Neural cell (in vitro differentiated cells): ENCODE results near the gene GZMM. TPM values are rescaled to one million over a fixed set of nuclear protein-coding genes. Genes with fewer than 3 reads are reported as not detected.

Experiments used
- H2AFZ ChIP-seq: fragments of 200-600, 300-800 bp; sonication (generic), shearing (Covaris generic); 2 replicates; pipeline ENCODE4 v1.6.0; 2014; ENCODE audit warnings: low read depth, mild to moderate bottlenecking, antibody characterized with exemption, low read length, moderate library complexity
- H3F3A ChIP-seq: fragments of 200-600 bp; shearing (Covaris generic); 2 replicates; pipeline ENCODE4 v1.6.1; 2016; ENCODE audit warnings: mild to moderate bottlenecking, moderate library complexity, mixed read lengths, antibody characterized with exemption, low read length; ENCODE audit not compliant: insufficient read depth, poor library complexity, severe bottlenecking
- H3K27ac ChIP-seq: fragments of 200-600, 300-800 bp; sonication (generic), shearing (Covaris generic); 2 replicates; pipeline ENCODE4 v1.5.1; 2014; ENCODE audit warnings: mild to moderate bottlenecking, low read length, moderate library complexity
- H3K27me3 ChIP-seq: fragments of 300-800, 200-600 bp; sonication (generic), shearing (Covaris generic); 2 replicates; pipeline ENCODE4 v1.6.0; 2014; ENCODE audit warnings: mild to moderate bottlenecking, low read depth, low read length, moderate library complexity; ENCODE audit not compliant: insufficient read depth
- H3K36me3 ChIP-seq: fragments of 300-800, 200-600 bp; sonication (generic), shearing (Covaris generic); 2 replicates; pipeline ENCODE4 v1.5.1; 2014; ENCODE audit warnings: mild to moderate bottlenecking, antibody characterized with exemption, low read length, moderate library complexity; ENCODE audit not compliant: insufficient read depth
- H3K4me2 ChIP-seq: fragments of 300-800, 200-600 bp; sonication (generic), shearing (Covaris generic); 2 replicates; pipeline ENCODE4 v1.6.0; 2014; ENCODE audit warnings: mild to moderate bottlenecking, low read length
- H3K4me3 ChIP-seq: fragments of 300-800, 200-600 bp; sonication (generic), shearing (Covaris generic); 2 replicates; pipeline ENCODE4 v1.5.1; 2014; ENCODE audit warnings: mild to moderate bottlenecking, low read length, moderate library complexity
- H3K79me2 ChIP-seq: fragments of 200-600 bp; shearing (Covaris generic); replicated peaks from 2 replicates; pipeline ENCODE4 v1.6.0; 2014; ENCODE audit warnings: mild to moderate bottlenecking, low read length, moderate library complexity; ENCODE audit not compliant: insufficient read depth
- H3K9ac ChIP-seq: fragments of 300-800, 200-600 bp; sonication (generic), shearing (Covaris generic); 2 replicates; pipeline ENCODE4 v1.6.1; 2016; ENCODE audit warnings: mild to moderate bottlenecking, low read length, mixed read lengths
- H3K9me2 ChIP-seq: fragments of 200-600 bp; shearing (Covaris generic); 2 replicates; pipeline ENCODE4 v1.6.1; 2016; ENCODE audit warnings: mild to moderate bottlenecking, low read length, mixed read lengths; ENCODE audit not compliant: insufficient read depth
- H3K9me3 ChIP-seq: fragments of 200-600, 300-800 bp; sonication (generic), shearing (Covaris generic); 2 replicates; pipeline ENCODE4 v1.6.1; 2016; ENCODE audit warnings: mild to moderate bottlenecking, mixed run types, low read length, moderate library complexity, mixed read lengths
- H4K20me1 ChIP-seq: fragments of 200-600 bp; shearing (Covaris generic); 2 replicates; pipeline ENCODE4 v1.6.1; 2016; ENCODE audit warnings: mild to moderate bottlenecking, mixed run types; ENCODE audit not compliant: insufficient read depth
- CTCF ChIP-seq: fragments of 450-650 bp; IDR thresholded peaks from 2 replicates; pipeline ENCODE4 v1.5.1; 2014; ENCODE audit warnings: antibody characterized with exemption, mild to moderate bottlenecking, moderate library complexity; ENCODE audit not compliant: poor library complexity, severe bottlenecking
- EP300 ChIP-seq: fragments of 450-650 bp; conservative IDR thresholded peaks from 2 replicates; pipeline ENCODE4 v1.6.1; 2014; ENCODE audit warnings: antibody characterized with exemption, mild to moderate bottlenecking, moderate library complexity; ENCODE audit not compliant: poor library complexity, severe bottlenecking
- EZH2 ChIP-seq: fragments of 200-600, 300-800 bp; shearing (Covaris generic), sonication (generic); IDR thresholded peaks from 2 replicates; pipeline ENCODE4 v1.6.1; 2014; ENCODE audit warnings: antibody characterized with exemption, low read length, borderline replicate concordance, mild to moderate bottlenecking; ENCODE audit not compliant: insufficient read depth, poor library complexity, severe bottlenecking
- MXI1 ChIP-seq: fragments of 450-650 bp; conservative IDR thresholded peaks from 2 replicates; pipeline ENCODE4 v1.6.1; 2014; ENCODE audit warnings: antibody characterized with exemption, mild to moderate bottlenecking; ENCODE audit not compliant: poor library complexity, severe bottlenecking
- POLR2AphosphoS5 ChIP-seq: IDR thresholded peaks from 2 replicates; pipeline ENCODE4 v1.6.1; 2012
- RAD21 ChIP-seq: fragments of 450-650 bp; conservative IDR thresholded peaks from 2 replicates; pipeline ENCODE4 v1.6.1; 2014; ENCODE audit warnings: antibody characterized with exemption, mild to moderate bottlenecking, moderate library complexity
- REST ChIP-seq: IDR thresholded peaks from 2 replicates; pipeline ENCODE4 v1.6.1; 2012; ENCODE audit warnings: borderline replicate concordance
- SMC3 ChIP-seq: fragments of 450-650 bp; conservative IDR thresholded peaks from 2 replicates; pipeline ENCODE4 v1.6.1; 2014; ENCODE audit warnings: antibody characterized with exemption, mild to moderate bottlenecking, moderate library complexity; ENCODE audit not compliant: poor library complexity
- TAF1 ChIP-seq: IDR thresholded peaks from 2 replicates; pipeline ENCODE4 v1.6.1; 2012; ENCODE audit warnings: low read depth
- polyA plus RNA-seq: library from polyadenylated mRNA; depleted of rRNA; stranded (reverse); fragments of >200 nt; gene quantifications from 2 replicates; pipeline ENCODE4 v1.2.3, GENCODE V29; 2014

GZMM gene
- polyA plus RNA-seq, 1 donor from 2014 or later: 0.38 TPM

GRCh38 chr19:588741-589692 lies 45.2 kb downstream of the GZMM start:
- H3K9me3 ChIP-seq: no peaks in the 10 kb centered on the region
- H3K27me3 ChIP-seq: peaks cover 26% of the 10 kb centered on the region
- H4K20me1 ChIP-seq: peaks cover 9% of the 10 kb centered on the region
- no peaks in the 10 kb centered on the region for H3K9me2 ChIP-seq
- H3K9ac ChIP-seq: peak overlapping the region; percentile 51
- no peak overlapping the region for H3K27ac ChIP-seq
- TF ChIP-seq EZH2 (no peak), REST (no peak), RAD21 (no peak), MXI1 (no peak), SMC3 (no peak), EP300 (no peak), TAF1 (no peak), CTCF (no peak), POLR2AphosphoS5 (no peak)
- H3K4me3 ChIP-seq: peak overlapping the region; percentile 61
- no peaks in the 10 kb centered on the region for H3F3A ChIP-seq
- no peaks in the 10 kb centered on the region for H3K79me2 ChIP-seq
- H2AFZ ChIP-seq: no peak overlapping the region
- H3K4me2 ChIP-seq: no peak overlapping the region
- no peaks in the 10 kb centered on the region for H3K36me3 ChIP-seq

GRCh38 chr19:589693-590395 lies 46.0 kb downstream of the GZMM start, which contains the start of gene HCN2:
Gene HCN2, plus strand, starts transcription at chr19:589881. Its CDS starts 65 bp downstream, at chr19:589946.
- H3K9me3 ChIP-seq: no peaks in the 10 kb centered on the region
- H3K27ac ChIP-seq: no peak within 1 kb of the TSS
- H2AFZ ChIP-seq: no peak within 1 kb of the TSS
- TF ChIP-seq MXI1: no peak
- no peak for TF ChIP-seq EP300
- no peak for TF ChIP-seq RAD21
- no peak for TF ChIP-seq SMC3
- no peak for TF ChIP-seq POLR2AphosphoS5
- TF ChIP-seq EZH2: no peak
- no peak for TF ChIP-seq TAF1
- TF ChIP-seq REST: no peak
- TF ChIP-seq CTCF: no peak
- peaks cover 26% of the 10 kb centered on the region for H3K27me3 ChIP-seq
- H3K36me3 ChIP-seq: no peaks in the 10 kb centered on the region
- H3F3A ChIP-seq: no peaks in the 10 kb centered on the region
- H3K9me2 ChIP-seq: no peaks in the 10 kb centered on the region
- H3K79me2 ChIP-seq: no peaks in the 10 kb centered on the region
- H3K9ac ChIP-seq: peak within 1 kb of the TSS; percentile 57
- H3K4me2 ChIP-seq: no peak within 1 kb of the TSS
- peak within 1 kb of the TSS; percentile 66 for H3K4me3 ChIP-seq
- peaks cover 9% of the 10 kb centered on the region for H4K20me1 ChIP-seq
